ENCODE data around the gene BCAS3.
"Not testable (repeated sequence)": the region's sequence is repeated elsewhere in the genome, so short reads cannot be mapped to it uniquely, and the experiment has no call there.

Gene BCAS3

GRCh38 chr17:61420745-61421398 is 743.2 kb downstream of the BCAS3 start:
- DNase-seq: no peak

GRCh38 chr17:61421460-61421859 is 743.8 kb downstream of the BCAS3 start:
- no peak for DNase-seq

GRCh38 chr17:61422116-61422799 is 744.6 kb downstream of the BCAS3 start:
- DNase-seq: no peak

GRCh38 chr17:61422869-61423268 is 745.2 kb downstream of the BCAS3 start:
- DNase-seq: no peak

GRCh38 chr17:61423967-61424649 is 746.5 kb downstream of the BCAS3 start:
- DNase-seq: no peak

GRCh38 chr17:61425682-61426481 is 748.2 kb downstream of the BCAS3 start:
- no peak for DNase-seq

- no peak for DNase-seq
Observed at GRCh38 chr17:61426482-61427304, 749.0 kb downstream of the BCAS3 start.

GRCh38 chr17:61427567-61427966 is 749.9 kb downstream of the BCAS3 start:
- DNase-seq: no peak

- no peak for DNase-seq
Observed at GRCh38 chr17:61429274-61429673, 751.6 kb downstream of the BCAS3 start.

GRCh38 chr17:61429831-61430230 is 752.2 kb downstream of the BCAS3 start:
- DNase-seq: not testable (repeated sequence)

GRCh38 chr17:61431594-61432311 is 754.1 kb downstream of the BCAS3 start:
- no peak for DNase-seq

- no peak for DNase-seq
Observed at GRCh38 chr17:61436273-61436672, 758.6 kb downstream of the BCAS3 start.

GRCh38 chr17:61436995-61437704 is 759.5 kb downstream of the BCAS3 start:
- DNase-seq: no peak

GRCh38 chr17:61440697-61441096 is 763.0 kb downstream of the BCAS3 start:
- DNase-seq: no peak

GRCh38 chr17:61441507-61441906 is 763.9 kb downstream of the BCAS3 start:
- DNase-seq: not testable (repeated sequence)

GRCh38 chr17:61442136-61442775 is 764.6 kb downstream of the BCAS3 start:
- no peak for DNase-seq

All from activated gamma-delta T cell treated with Interleukin-2 at 50 U/mL for 16 hours (primary cell).